Measurements from ENCODE around the gene KCNMA1. TPM values are rescaled to one million over a fixed set of nuclear protein-coding genes. Genes with fewer than 3 reads are reported as not detected.

The KCNMA1 gene
- polyA plus RNA-seq, 1 donor from 2014 or later, result 60.8 TPM

- no peak overlapping the region for H3K27ac ChIP-seq (ENCODE audit: low read length)
- no peak overlapping the region for H2AFZ ChIP-seq (ENCODE audit: low read depth, low read length)
These were observed 599.7 kb downstream of the KCNMA1 start for GRCh38 chr10:77037735-77038403.

GRCh38 chr10:77036993-77037734 is 600.4 kb downstream of the KCNMA1 start:
- Histone ChIP-seq H3K27me3 (ENCODE audit: insufficient read depth, low read depth, low read length) (no peaks in the 10 kb centered on the region), H3K9ac (ENCODE audit: low read length) (no peak overlapping the region), H3K27ac (ENCODE audit: low read length) (no peak overlapping the region), H3K4me3 (ENCODE audit: low read length) (no peak overlapping the region), H3K4me2 (ENCODE audit: low read length) (no peak overlapping the region), H3K36me3 (ENCODE audit: insufficient read depth, low read length) (no peaks in the 10 kb centered on the region), H4K20me1 (ENCODE audit: insufficient read depth) (no peaks in the 10 kb centered on the region), H3F3A (ENCODE audit: insufficient read depth, low read length, poor library complexity, severe bottlenecking) (no peaks in the 10 kb centered on the region), H3K79me2 (replicated peaks; ENCODE audit: insufficient read depth, low read length) (no peaks in the 10 kb centered on the region), H3K9me2 (ENCODE audit: insufficient read depth, low read length) (no peaks in the 10 kb centered on the region), H2AFZ (ENCODE audit: low read depth, low read length) (no peak overlapping the region), H3K9me3 (ENCODE audit: low read length) (no peaks in the 10 kb centered on the region)
- no peak for TF ChIP-seq EP300 (conservative IDR thresholded peaks at IDR 0.05; ENCODE audit: poor library complexity, severe bottlenecking)
- TF ChIP-seq SMC3 (conservative IDR thresholded peaks at IDR 0.05; ENCODE audit: poor library complexity), result no peak
- peak; percentile 54 for TF ChIP-seq CTCF (IDR thresholded peaks at IDR 0.05; ENCODE audit: poor library complexity, severe bottlenecking)
- no peak for TF ChIP-seq RAD21 (conservative IDR thresholded peaks at IDR 0.05)
- no peak for TF ChIP-seq EZH2 (IDR thresholded peaks at IDR 0.05; ENCODE audit: borderline replicate concordance, insufficient read depth, low read length, poor library complexity, severe bottlenecking)
- no peak for TF ChIP-seq TAF1 (IDR thresholded peaks at IDR 0.05; ENCODE audit: low read depth)

More at GRCh38 chr10:77037735-77038403, 599.7 kb downstream of the KCNMA1 start:
- Histone ChIP-seq H3K9me3 (ENCODE audit: low read length) (no peaks in the 10 kb centered on the region), H3K4me2 (ENCODE audit: low read length) (no peak overlapping the region), H3K79me2 (replicated peaks; ENCODE audit: insufficient read depth, low read length) (no peaks in the 10 kb centered on the region), H3K27me3 (ENCODE audit: insufficient read depth, low read depth, low read length) (no peaks in the 10 kb centered on the region), H3K9ac (ENCODE audit: low read length) (no peak overlapping the region), H3K36me3 (ENCODE audit: insufficient read depth, low read length) (no peaks in the 10 kb centered on the region), H3F3A (ENCODE audit: insufficient read depth, low read length, poor library complexity, severe bottlenecking) (no peaks in the 10 kb centered on the region), H3K4me3 (ENCODE audit: low read length) (no peak overlapping the region), H4K20me1 (ENCODE audit: insufficient read depth) (no peaks in the 10 kb centered on the region), H3K9me2 (ENCODE audit: insufficient read depth, low read length) (no peaks in the 10 kb centered on the region)
- TF ChIP-seq CTCF (IDR thresholded peaks at IDR 0.05; ENCODE audit: poor library complexity, severe bottlenecking) (peak; percentile 30), TAF1 (IDR thresholded peaks at IDR 0.05; ENCODE audit: low read depth) (no peak), POLR2AphosphoS5 (IDR thresholded peaks at IDR 0.05) (no peak), EP300 (conservative IDR thresholded peaks at IDR 0.05; ENCODE audit: poor library complexity, severe bottlenecking) (no peak)

- Histone ChIP-seq H3K27me3 (ENCODE audit: insufficient read depth, low read depth, low read length) (no peaks in the 10 kb centered on the region), H3K9me2 (ENCODE audit: insufficient read depth, low read length) (no peaks in the 10 kb centered on the region), H4K20me1 (ENCODE audit: insufficient read depth) (no peaks in the 10 kb centered on the region), H2AFZ (ENCODE audit: low read depth, low read length) (no peak overlapping the region), H3K4me3 (ENCODE audit: low read length) (no peak overlapping the region), H3F3A (ENCODE audit: insufficient read depth, low read length, poor library complexity, severe bottlenecking) (no peaks in the 10 kb centered on the region), H3K36me3 (ENCODE audit: insufficient read depth, low read length) (no peaks in the 10 kb centered on the region), H3K9me3 (ENCODE audit: low read length) (no peaks in the 10 kb centered on the region), H3K9ac (ENCODE audit: low read length) (no peak overlapping the region), H3K27ac (ENCODE audit: low read length) (no peak overlapping the region), H3K4me2 (ENCODE audit: low read length) (no peak overlapping the region), H3K79me2 (replicated peaks; ENCODE audit: insufficient read depth, low read length) (no peaks in the 10 kb centered on the region)
- TF ChIP-seq SMC3 (conservative IDR thresholded peaks at IDR 0.05; ENCODE audit: poor library complexity) (no peak), RAD21 (conservative IDR thresholded peaks at IDR 0.05) (no peak), REST (IDR thresholded peaks at IDR 0.05; ENCODE audit: borderline replicate concordance) (no peak), EZH2 (IDR thresholded peaks at IDR 0.05; ENCODE audit: borderline replicate concordance, insufficient read depth, low read length, poor library complexity, severe bottlenecking) (no peak), MXI1 (conservative IDR thresholded peaks at IDR 0.05; ENCODE audit: poor library complexity, severe bottlenecking) (no peak), EP300 (conservative IDR thresholded peaks at IDR 0.05; ENCODE audit: poor library complexity, severe bottlenecking) (no peak), CTCF (IDR thresholded peaks at IDR 0.05; ENCODE audit: poor library complexity, severe bottlenecking) (no peak), TAF1 (IDR thresholded peaks at IDR 0.05; ENCODE audit: low read depth) (no peak), POLR2AphosphoS5 (IDR thresholded peaks at IDR 0.05) (no peak)
These were observed 601.3 kb downstream of the KCNMA1 start for GRCh38 chr10:77036276-77036675.

All from neural cell (in vitro differentiated cells).